ENCODE results near the gene CUL5.
"Not testable (repeated sequence)": the region's sequence is repeated elsewhere in the genome, so short reads cannot be mapped to it uniquely, and the experiment has no call there.

CUL5 gene

GRCh38 chr11:108019870-108020540 lies 11.3 kb downstream of the CUL5 start:
- no peak for DNase-seq (ENCODE audit: low read depth in 2 of 3, low spot score in 1 of 3)

- DNase-seq (ENCODE audit: low read depth in 2 of 3, low spot score in 1 of 3) = peak in 1 of 3 donors; percentile 4
Observed at GRCh38 chr11:108025387-108026080, 16.8 kb downstream of the CUL5 start.

DNA sequence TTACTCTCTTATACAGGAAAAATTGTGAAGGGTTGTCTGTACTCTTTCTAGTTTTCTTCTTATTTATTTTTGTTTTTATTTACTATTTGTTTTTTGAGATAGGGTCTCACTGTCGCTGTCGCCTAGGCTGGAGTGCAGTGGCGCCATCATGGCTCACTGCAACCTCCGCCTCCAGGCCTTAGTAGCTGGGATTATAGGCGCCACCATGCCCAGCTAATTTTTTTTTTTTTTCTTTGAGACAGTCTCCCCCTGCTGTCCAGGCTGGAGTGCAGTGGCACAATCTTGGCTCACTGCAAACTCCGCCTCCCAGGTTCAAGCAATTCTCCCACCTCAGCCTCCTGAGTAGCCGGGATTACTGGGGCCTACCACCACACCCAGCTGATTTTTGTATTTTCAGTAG lies 18.4 kb downstream of the CUL5 start:
- no peak for DNase-seq (ENCODE audit: low read depth in 2 of 3, low spot score in 1 of 3)

DNA sequence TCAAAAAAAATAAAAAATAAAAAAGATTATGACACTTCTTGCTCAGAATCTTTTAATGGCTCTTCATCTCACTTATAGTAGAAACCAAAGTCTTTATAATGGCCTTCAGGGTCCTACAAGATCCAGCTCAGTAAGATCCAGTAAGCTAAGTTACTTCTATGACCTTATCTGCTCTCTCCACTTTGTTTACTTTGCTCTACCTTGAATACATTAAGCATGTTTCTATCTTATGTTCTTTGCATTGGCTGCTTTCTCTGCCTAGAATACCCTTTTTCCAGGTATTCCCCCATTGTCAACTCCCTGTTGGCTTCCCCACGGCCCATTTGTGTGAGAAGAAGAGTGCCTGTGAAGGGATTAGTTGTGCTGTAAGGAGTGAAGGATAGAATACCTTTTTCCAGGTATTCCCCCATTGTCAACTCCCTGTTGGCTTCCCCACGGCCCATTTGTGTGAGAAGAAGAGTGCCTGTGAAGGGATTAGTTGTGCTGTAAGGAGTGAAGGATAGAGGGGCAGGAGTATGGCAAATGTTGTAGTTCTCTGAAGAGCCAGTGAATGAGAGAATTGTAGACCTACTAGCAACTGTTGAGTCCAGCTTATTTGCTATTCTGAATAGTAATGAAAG lies 20.2 kb downstream of the CUL5 start:
- DNase-seq (ENCODE audit: low read depth in 2 of 3, low spot score in 1 of 3) = not testable (repeated sequence)

GRCh38 chr11:108031604-108032003 lies 22.9 kb downstream of the CUL5 start:
- not testable (repeated sequence) for DNase-seq (ENCODE audit: low read depth in 2 of 3, low spot score in 1 of 3)

DNA sequence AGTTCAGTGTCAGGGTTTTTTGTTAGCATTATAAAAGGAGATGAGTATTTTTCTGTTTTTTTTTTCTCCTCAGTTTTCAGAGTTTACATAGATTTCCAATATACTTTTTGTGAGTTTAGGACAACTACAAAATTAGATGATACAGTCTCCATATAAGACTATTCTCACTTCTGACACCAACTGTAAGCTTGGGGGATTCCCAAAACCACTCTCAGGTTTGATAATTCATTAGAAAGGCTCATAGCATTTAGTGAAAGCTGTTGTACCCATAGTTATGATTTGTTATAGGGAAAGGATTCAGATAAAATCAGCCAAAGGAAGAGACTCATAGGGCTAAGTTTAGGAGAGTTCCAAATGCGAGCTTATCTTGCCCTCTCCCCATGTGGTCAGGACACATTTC lies 24.1 kb downstream of the CUL5 start:
- no peak for DNase-seq (ENCODE audit: low read depth in 2 of 3, low spot score in 1 of 3)

- DNase-seq (ENCODE audit: low read depth in 2 of 3, low spot score in 1 of 3) = no peak
Observed at GRCh38 chr11:108034034-108034433, 25.3 kb downstream of the CUL5 start.

- no peak for DNase-seq (ENCODE audit: low read depth in 2 of 3, low spot score in 1 of 3)
Observed at GRCh38 chr11:108034952-108035351, 26.3 kb downstream of the CUL5 start.

GRCh38 chr11:108035690-108036089 lies 27.0 kb downstream of the CUL5 start:
- no peak for DNase-seq (ENCODE audit: low read depth in 2 of 3, low spot score in 1 of 3)

- DNase-seq (ENCODE audit: low read depth in 2 of 3, low spot score in 1 of 3) = no peak
Observed at GRCh38 chr11:108037211-108037610, 28.5 kb downstream of the CUL5 start.

- no peak for DNase-seq (ENCODE audit: low read depth in 2 of 3, low spot score in 1 of 3)
Observed at GRCh38 chr11:108037636-108038035, 28.9 kb downstream of the CUL5 start.

- DNase-seq (ENCODE audit: low read depth in 2 of 3, low spot score in 1 of 3) = no peak
Observed at GRCh38 chr11:108048269-108048668, 39.6 kb downstream of the CUL5 start.

DNA sequence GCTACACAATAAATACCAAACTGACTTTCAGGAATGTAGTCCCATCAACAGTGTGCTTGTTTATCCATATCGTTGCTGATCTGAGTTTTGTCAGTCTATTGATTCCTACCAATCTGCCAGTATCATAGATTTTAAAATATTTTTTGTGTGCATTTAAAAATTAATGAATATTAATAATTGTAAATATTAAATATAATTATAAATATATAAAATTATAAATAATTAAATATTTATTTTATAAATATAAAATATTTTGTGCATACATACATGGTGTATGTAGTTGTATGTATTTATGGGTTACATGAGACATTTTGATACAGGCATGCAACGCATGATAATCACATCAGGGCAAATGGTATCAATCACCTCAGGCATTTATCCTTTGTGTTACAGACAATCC lies 53.6 kb downstream of the CUL5 start:
- DNase-seq (ENCODE audit: low read depth in 2 of 3, low spot score in 1 of 3) = no peak

DNA sequence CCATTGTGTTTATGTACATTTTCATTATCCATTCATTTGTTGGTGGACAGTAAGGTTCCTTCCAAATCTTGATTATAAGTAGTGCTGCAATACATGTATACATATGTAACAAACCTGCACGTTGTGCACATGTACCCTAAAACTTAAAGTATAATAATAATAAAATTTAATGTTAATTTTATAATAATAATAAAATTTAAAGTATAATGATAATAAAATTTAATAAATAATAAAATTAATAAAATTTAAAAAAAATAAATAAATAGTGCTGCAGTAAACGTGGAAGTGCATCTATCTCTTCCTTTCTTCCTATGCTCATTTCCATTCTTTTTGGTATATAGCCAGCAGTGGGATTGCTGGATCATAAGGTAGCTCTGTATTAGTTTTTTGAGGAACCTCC lies 54.7 kb downstream of the CUL5 start:
- DNase-seq (ENCODE audit: low read depth in 2 of 3, low spot score in 1 of 3) = no peak

DNA sequence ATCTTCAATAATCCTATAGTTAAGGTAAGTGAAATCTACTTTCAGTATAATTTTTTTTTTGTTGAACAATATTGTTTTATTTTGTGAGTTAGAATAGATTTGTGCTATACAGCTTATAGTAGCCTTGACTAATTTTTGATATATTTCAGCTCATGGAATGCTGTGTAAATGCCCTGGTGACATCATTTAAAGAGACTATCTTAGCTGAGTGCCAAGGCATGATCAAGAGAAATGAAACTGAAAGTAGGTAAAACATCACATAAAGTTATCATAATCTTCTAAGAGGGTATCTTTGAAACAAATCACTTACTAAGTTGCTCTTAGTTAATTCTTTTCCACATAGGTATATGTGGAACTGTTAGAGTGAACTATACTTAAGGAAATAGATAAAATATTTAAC lies 61.2 kb downstream of the CUL5 start:
- no peak for DNase-seq (ENCODE audit: low read depth in 2 of 3, low spot score in 1 of 3)

DNA sequence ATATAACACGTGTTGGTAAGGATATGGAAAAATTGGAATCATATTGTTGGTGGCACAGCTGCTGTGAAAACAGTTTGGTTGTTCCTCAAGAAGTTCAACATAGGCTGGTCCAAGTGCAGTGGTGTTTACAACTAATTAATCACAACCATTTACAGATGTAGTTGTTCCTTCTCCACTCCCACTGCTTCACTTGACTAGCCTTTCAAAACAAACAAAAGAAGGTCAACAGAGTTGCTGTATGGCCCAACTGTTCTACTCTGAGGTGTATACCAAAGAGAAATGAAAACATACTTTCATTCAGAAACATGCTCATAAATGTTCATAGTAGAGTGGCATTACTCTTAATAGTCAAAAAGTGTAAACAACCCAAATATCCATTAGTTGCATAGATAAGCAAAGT lies 76.1 kb downstream of the CUL5 start:
- DNase-seq (ENCODE audit: low read depth in 2 of 3, low spot score in 1 of 3) = no peak

DNA sequence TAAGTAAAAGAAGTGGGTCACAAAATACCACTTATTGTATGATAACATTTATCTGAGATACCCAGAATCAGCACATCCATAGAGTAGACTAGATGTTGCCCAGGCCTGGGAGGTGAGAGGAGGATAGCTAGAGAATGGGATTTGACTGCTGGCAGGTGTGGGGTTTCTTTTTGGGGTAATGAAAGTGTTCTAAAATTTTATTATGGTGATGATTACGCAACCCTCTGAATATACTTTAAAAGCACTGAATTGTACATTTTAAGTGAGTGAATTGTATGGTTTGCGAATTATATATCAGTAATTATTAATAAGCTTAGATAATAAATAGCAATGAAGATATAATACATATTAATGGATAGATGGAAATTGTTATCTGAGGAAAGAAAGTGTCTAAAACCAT lies 77.0 kb downstream of the CUL5 start:
- DNase-seq (ENCODE audit: low read depth in 2 of 3, low spot score in 1 of 3) = no peak

DNA sequence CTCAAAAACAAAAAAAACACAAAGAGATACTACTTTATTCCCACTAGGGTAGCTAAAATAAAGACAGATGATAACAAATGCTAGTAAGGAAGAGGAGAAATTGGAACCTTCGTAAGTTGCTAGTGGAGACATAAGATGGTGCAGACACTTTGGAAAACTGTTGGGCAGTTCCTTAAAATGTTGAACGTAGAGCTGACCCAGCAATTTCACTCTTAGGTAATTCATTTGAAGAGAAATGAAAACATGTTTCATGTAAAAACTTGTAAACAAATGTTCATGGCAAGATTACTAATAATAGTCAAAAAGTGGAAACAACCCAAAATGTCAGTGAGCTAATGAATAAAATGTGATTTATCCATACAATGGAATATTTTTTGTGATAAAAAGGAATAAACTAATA lies 83.4 kb downstream of the CUL5 start:
- DNase-seq (ENCODE audit: low read depth in 2 of 3, low spot score in 1 of 3) = no peak

DNA sequence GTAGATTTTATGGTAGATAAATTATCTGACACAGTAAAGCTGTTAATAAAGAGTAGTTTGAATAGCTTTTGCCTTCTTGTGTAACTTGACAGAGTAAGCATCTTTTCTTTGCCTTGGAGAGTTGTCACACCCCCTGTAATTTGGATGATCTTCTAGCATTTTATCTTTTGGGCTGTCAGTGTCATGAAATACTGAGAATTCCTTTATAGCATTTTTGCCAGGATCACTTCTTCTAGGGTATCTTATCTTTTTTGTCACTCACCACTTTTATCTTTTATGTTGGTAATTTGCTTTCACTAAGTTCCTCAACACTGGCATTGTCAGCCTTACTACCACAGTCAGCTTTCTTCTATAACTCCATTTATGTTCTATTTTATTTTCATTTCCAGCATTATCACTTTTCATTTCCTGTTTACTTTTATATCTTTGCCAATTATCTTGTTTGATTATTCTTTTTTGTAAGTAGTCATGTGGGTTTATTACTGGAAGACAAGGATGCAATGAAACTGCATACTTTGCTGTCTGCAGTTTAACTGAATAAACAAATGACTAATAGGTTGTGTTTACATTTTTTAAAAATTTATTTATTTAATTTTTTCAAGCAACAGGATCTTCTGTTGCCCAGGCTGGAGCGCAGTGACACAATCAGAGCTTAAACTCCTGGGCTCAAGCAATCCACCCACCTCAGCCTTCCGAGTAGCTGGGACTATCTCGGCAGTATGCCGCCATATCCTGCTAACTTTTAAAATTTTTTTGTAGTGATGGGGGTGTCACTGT lies 84.6 kb downstream of the CUL5 start:
- no peak for DNase-seq (ENCODE audit: low read depth in 2 of 3, low spot score in 1 of 3)

- no peak for DNase-seq (ENCODE audit: low read depth in 2 of 3, low spot score in 1 of 3)
Observed at GRCh38 chr11:108097179-108097578, 88.5 kb downstream of the CUL5 start.

DNA sequence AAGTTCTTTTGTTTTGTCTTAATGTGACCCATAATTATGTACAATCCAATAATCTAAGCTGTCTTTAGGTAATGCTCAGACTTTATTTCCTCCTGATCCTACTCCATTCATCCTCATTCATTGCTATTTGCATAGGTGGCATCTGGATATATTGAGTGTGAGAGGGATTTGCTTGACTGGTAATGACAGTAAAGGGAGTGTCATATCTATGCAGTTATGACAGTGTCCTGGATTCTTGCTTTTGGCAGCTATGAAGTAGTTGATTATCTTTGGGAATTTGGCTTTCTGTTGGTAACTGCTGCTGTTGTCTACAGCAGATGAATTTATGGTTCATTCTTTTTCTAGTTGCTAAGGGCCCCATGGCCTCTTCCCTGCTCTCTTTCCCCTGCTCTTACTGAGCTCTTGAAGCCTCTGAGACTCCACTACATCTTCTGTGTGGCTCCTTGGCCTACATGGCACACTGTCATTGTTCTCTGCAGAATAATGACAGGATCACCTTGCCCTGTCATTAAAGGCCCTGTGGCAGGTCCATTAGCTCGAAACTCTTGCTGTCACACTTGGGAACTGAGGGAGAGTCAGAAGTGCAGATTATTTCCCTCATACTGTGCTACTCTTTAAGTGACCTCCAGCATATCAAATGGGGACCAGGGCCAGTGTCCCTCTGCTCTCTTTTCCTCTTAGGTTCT lies 92.5 kb downstream of the CUL5 start:
- DNase-seq (ENCODE audit: low read depth in 2 of 3, low spot score in 1 of 3) = no peak

Data from stimulated activated CD4-positive, alpha-beta T cell treated with anti-CD3 and anti-CD28 coated beads, Interleukin-12 subunit alpha, Interleukin-12 subunit beta, amount 100 ng/mL, for 48 hours (primary cell).